ENCODE measurements around the gene PDE3B. TPM values are rescaled to one million over a fixed set of nuclear protein-coding genes. Genes with fewer than 3 reads are reported as not detected.

PDE3B gene
- total RNA-seq, 1 experiment from 2014 or later: 4.8 TPM

- peaks cover 4% of the 10 kb centered on the region for H3K9me3 ChIP-seq (ENCODE audit: low read depth, low read length, poor library complexity, severe bottlenecking)
- POLR2A ChIA-PET (ENCODE audit: low non-redundant PET): no interaction called here
- no peaks in the 10 kb centered on the region for H3K4me1 ChIP-seq (ENCODE audit: insufficient read depth, low read length, poor library complexity, severe bottlenecking)
- no peak overlapping the region for H3K27ac ChIP-seq (ENCODE audit: low read depth, low read length, poor library complexity, severe bottlenecking)
- CTCF ChIA-PET: no interaction called here
- H3K4me3 ChIP-seq (ENCODE audit: low read depth, low read length, poor library complexity, severe bottlenecking): no peak overlapping the region
- BruUV-seq (replicated peaks): no TSS peak
- TF ChIP-seq EZH2 (IDR thresholded peaks at IDR 0.05; ENCODE audit: borderline replicate concordance, low read depth, low read length, poor library complexity, severe bottlenecking) (no peak), CTCF (conservative IDR thresholded peaks at IDR 0.05; ENCODE audit: low read depth, low read length) (no peak)
- no peaks in the 10 kb centered on the region for H3K27me3 ChIP-seq (replicated peaks; ENCODE audit: insufficient read depth, low read depth, low read length, poor library complexity)
- DNase-seq (ENCODE audit: low spot score): no peak
- H3K36me3 ChIP-seq (ENCODE audit: insufficient read depth, low read length, poor library complexity, severe bottlenecking): no peaks in the 10 kb centered on the region
- intact Hi-C loops (cut with micrococcal nuclease; ENCODE audit: unreplicated experiment): no loop called here
Measured at GRCh38 chr11:14698771-14699170, 55.2 kb downstream of the PDE3B start.

GRCh38 chr11:14700593-14700992 lies 57.0 kb downstream of the PDE3B start:
- ChIA-PET POLR2A (ENCODE audit: low non-redundant PET) (no interaction called here), CTCF (no interaction called here)
- TF ChIP-seq EZH2 (IDR thresholded peaks at IDR 0.05; ENCODE audit: borderline replicate concordance, low read depth, low read length, poor library complexity, severe bottlenecking): no peak
- TF ChIP-seq CTCF (conservative IDR thresholded peaks at IDR 0.05; ENCODE audit: low read depth, low read length): no peak
- no peak for DNase-seq (ENCODE audit: low spot score)
- no peaks in the 10 kb centered on the region for H3K27me3 ChIP-seq (replicated peaks; ENCODE audit: insufficient read depth, low read depth, low read length, poor library complexity)
- H3K36me3 ChIP-seq (ENCODE audit: insufficient read depth, low read length, poor library complexity, severe bottlenecking): no peaks in the 10 kb centered on the region
- BruUV-seq (replicated peaks): no TSS peak
- intact Hi-C loops (cut with micrococcal nuclease; ENCODE audit: unreplicated experiment): no loop called here
- no peak overlapping the region for H3K27ac ChIP-seq (ENCODE audit: low read depth, low read length, poor library complexity, severe bottlenecking)
- no peaks in the 10 kb centered on the region for H3K4me1 ChIP-seq (ENCODE audit: insufficient read depth, low read length, poor library complexity, severe bottlenecking)
- no peak overlapping the region for H3K4me3 ChIP-seq (ENCODE audit: low read depth, low read length, poor library complexity, severe bottlenecking)
- peaks cover 11% of the 10 kb centered on the region for H3K9me3 ChIP-seq (ENCODE audit: low read depth, low read length, poor library complexity, severe bottlenecking)

GRCh38 chr11:14702760-14703159 lies 59.2 kb downstream of the PDE3B start:
- peaks cover 11% of the 10 kb centered on the region for H3K9me3 ChIP-seq (ENCODE audit: low read depth, low read length, poor library complexity, severe bottlenecking)
- H3K27me3 ChIP-seq (replicated peaks; ENCODE audit: insufficient read depth, low read depth, low read length, poor library complexity): no peaks in the 10 kb centered on the region
- ChIA-PET POLR2A (ENCODE audit: low non-redundant PET) (no interaction called here), CTCF (no interaction called here)
- H3K36me3 ChIP-seq (ENCODE audit: insufficient read depth, low read length, poor library complexity, severe bottlenecking): no peaks in the 10 kb centered on the region
- TF ChIP-seq EZH2 (IDR thresholded peaks at IDR 0.05; ENCODE audit: borderline replicate concordance, low read depth, low read length, poor library complexity, severe bottlenecking) (no peak), CTCF (conservative IDR thresholded peaks at IDR 0.05; ENCODE audit: low read depth, low read length) (no peak)
- H3K27ac ChIP-seq (ENCODE audit: low read depth, low read length, poor library complexity, severe bottlenecking): no peak overlapping the region
- intact Hi-C loops (cut with micrococcal nuclease; ENCODE audit: unreplicated experiment): no loop called here
- no TSS peak for BruUV-seq (replicated peaks)
- no peak for DNase-seq (ENCODE audit: low spot score)
- no peaks in the 10 kb centered on the region for H3K4me1 ChIP-seq (ENCODE audit: insufficient read depth, low read length, poor library complexity, severe bottlenecking)
- H3K4me3 ChIP-seq (ENCODE audit: low read depth, low read length, poor library complexity, severe bottlenecking): no peak overlapping the region
